ENCODE data around the gene ACOT11.

Gene ACOT11

GRCh38 chr1:54610601-54611580 is 62.9 kb downstream of the ACOT11 start:
- no peak for FAIRE-seq
- TF ChIP-seq POLR2A (IDR thresholded peaks at IDR 0.05; ENCODE audit: low read depth, low read length) (no peak), SPI1 (IDR thresholded peaks at IDR 0.05; ENCODE audit: low read depth, low read length) (no peak), POLR2AphosphoS5 (IDR thresholded peaks at IDR 0.05; ENCODE audit: low read depth, low read length) (no peak), PAX5 (IDR thresholded peaks at IDR 0.05; ENCODE audit: insufficient read depth, low read length, severe bottlenecking) (no peak), POU2F2 (IDR thresholded peaks at IDR 0.05; ENCODE audit: low read depth, low read length) (no peak), TAF1 (IDR thresholded peaks at IDR 0.05; ENCODE audit: low read depth, low read length) (no peak)

GRCh38 chr1:54611621-54612020 is 63.6 kb downstream of the ACOT11 start:
- no peak for TF ChIP-seq POLR2AphosphoS5 (IDR thresholded peaks at IDR 0.05; ENCODE audit: low read depth, low read length)
- TF ChIP-seq TAF1 (IDR thresholded peaks at IDR 0.05; ENCODE audit: low read depth, low read length): no peak
- TF ChIP-seq POU2F2 (IDR thresholded peaks at IDR 0.05; ENCODE audit: low read depth, low read length): no peak
- no peak for TF ChIP-seq POLR2A (IDR thresholded peaks at IDR 0.05; ENCODE audit: low read depth, low read length)
- no peak for TF ChIP-seq SPI1 (IDR thresholded peaks at IDR 0.05; ENCODE audit: low read depth, low read length)
- TF ChIP-seq PAX5 (IDR thresholded peaks at IDR 0.05; ENCODE audit: insufficient read depth, low read length, severe bottlenecking): no peak
- DNase-seq (ENCODE audit: insufficient read length, low spot score): no peak
- no peak for FAIRE-seq

More at GRCh38 chr1:54610601-54611580, 62.9 kb downstream of the ACOT11 start:
- no peak for DNase-seq (ENCODE audit: insufficient read length, low spot score)

- FAIRE-seq (no peak), DNase-seq (ENCODE audit: insufficient read length, low spot score) (no peak)
- no peak for TF ChIP-seq PAX5 (IDR thresholded peaks at IDR 0.05; ENCODE audit: insufficient read depth, low read length, severe bottlenecking)
- TF ChIP-seq SPI1 (IDR thresholded peaks at IDR 0.05; ENCODE audit: low read depth, low read length): no peak
- no peak for TF ChIP-seq POLR2AphosphoS5 (IDR thresholded peaks at IDR 0.05; ENCODE audit: low read depth, low read length)
- no peak for TF ChIP-seq TAF1 (IDR thresholded peaks at IDR 0.05; ENCODE audit: low read depth, low read length)
- no peak for TF ChIP-seq POU2F2 (IDR thresholded peaks at IDR 0.05; ENCODE audit: low read depth, low read length)
Measured at GRCh38 chr1:54614024-54614423, 66.0 kb downstream of the ACOT11 start.

- FAIRE-seq (no peak), DNase-seq (ENCODE audit: insufficient read length, low spot score) (no peak)
- TF ChIP-seq TAF1 (IDR thresholded peaks at IDR 0.05; ENCODE audit: low read depth, low read length) (no peak), POLR2A (IDR thresholded peaks at IDR 0.05; ENCODE audit: low read depth, low read length) (no peak), PAX5 (IDR thresholded peaks at IDR 0.05; ENCODE audit: insufficient read depth, low read length, severe bottlenecking) (no peak), POLR2AphosphoS5 (IDR thresholded peaks at IDR 0.05; ENCODE audit: low read depth, low read length) (no peak), SPI1 (IDR thresholded peaks at IDR 0.05; ENCODE audit: low read depth, low read length) (no peak), POU2F2 (IDR thresholded peaks at IDR 0.05; ENCODE audit: low read depth, low read length) (no peak)
Measured at GRCh38 chr1:54614563-54614962, 66.5 kb downstream of the ACOT11 start.

GRCh38 chr1:54615531-54616279 is 67.7 kb downstream of the ACOT11 start:
- TF ChIP-seq POU2F2 (IDR thresholded peaks at IDR 0.05; ENCODE audit: low read depth, low read length) (no peak), POLR2AphosphoS5 (IDR thresholded peaks at IDR 0.05; ENCODE audit: low read depth, low read length) (no peak), TAF1 (IDR thresholded peaks at IDR 0.05; ENCODE audit: low read depth, low read length) (no peak)
- DNase-seq (ENCODE audit: insufficient read length, low spot score) (no peak), FAIRE-seq (no peak)

- FAIRE-seq (no peak), DNase-seq (ENCODE audit: insufficient read length, low spot score) (no peak)
- no peak for TF ChIP-seq TAF1 (IDR thresholded peaks at IDR 0.05; ENCODE audit: low read depth, low read length)
- TF ChIP-seq SPI1 (IDR thresholded peaks at IDR 0.05; ENCODE audit: low read depth, low read length): no peak
- TF ChIP-seq POLR2AphosphoS5 (IDR thresholded peaks at IDR 0.05; ENCODE audit: low read depth, low read length): no peak
- no peak for TF ChIP-seq PAX5 (IDR thresholded peaks at IDR 0.05; ENCODE audit: insufficient read depth, low read length, severe bottlenecking)
- TF ChIP-seq POLR2A (IDR thresholded peaks at IDR 0.05; ENCODE audit: low read depth, low read length): no peak
- TF ChIP-seq POU2F2 (IDR thresholded peaks at IDR 0.05; ENCODE audit: low read depth, low read length): no peak
Measured at GRCh38 chr1:54619749-54620148, 71.7 kb downstream of the ACOT11 start.

- TF ChIP-seq TAF1 (IDR thresholded peaks at IDR 0.05; ENCODE audit: low read depth, low read length) (no peak), SPI1 (IDR thresholded peaks at IDR 0.05; ENCODE audit: low read depth, low read length) (no peak), PAX5 (IDR thresholded peaks at IDR 0.05; ENCODE audit: insufficient read depth, low read length, severe bottlenecking) (no peak), POLR2AphosphoS5 (IDR thresholded peaks at IDR 0.05; ENCODE audit: low read depth, low read length) (no peak), POLR2A (IDR thresholded peaks at IDR 0.05; ENCODE audit: low read depth, low read length) (no peak), POU2F2 (IDR thresholded peaks at IDR 0.05; ENCODE audit: low read depth, low read length) (no peak)
- FAIRE-seq: no peak
- DNase-seq (ENCODE audit: insufficient read length, low spot score): no peak
Measured at GRCh38 chr1:54623216-54624007, 75.4 kb downstream of the ACOT11 start, which contains the start of gene FAM151A. Gene FAM151A, minus strand, starts transcription at chr1:54623525. Its CDS starts 130 bp downstream, at chr1:54623395.

GRCh38 chr1:54624466-54625464 is 76.7 kb downstream of the ACOT11 start:
- FAIRE-seq: no peak
- TF ChIP-seq POU2F2 (IDR thresholded peaks at IDR 0.05; ENCODE audit: low read depth, low read length): no peak
- no peak for TF ChIP-seq TAF1 (IDR thresholded peaks at IDR 0.05; ENCODE audit: low read depth, low read length)
- TF ChIP-seq POLR2A (IDR thresholded peaks at IDR 0.05; ENCODE audit: low read depth, low read length): no peak
- no peak for TF ChIP-seq POLR2AphosphoS5 (IDR thresholded peaks at IDR 0.05; ENCODE audit: low read depth, low read length)
- no peak for TF ChIP-seq SPI1 (IDR thresholded peaks at IDR 0.05; ENCODE audit: low read depth, low read length)
- TF ChIP-seq PAX5 (IDR thresholded peaks at IDR 0.05; ENCODE audit: insufficient read depth, low read length, severe bottlenecking): no peak
- no peak for DNase-seq (ENCODE audit: insufficient read length, low spot score)
